ENCODE results near the gene NOL12.
"Not testable (repeated sequence)": the region's sequence is repeated elsewhere in the genome, so short reads cannot be mapped to it uniquely, and the experiment has no call there.

NOL12 gene

DNA sequence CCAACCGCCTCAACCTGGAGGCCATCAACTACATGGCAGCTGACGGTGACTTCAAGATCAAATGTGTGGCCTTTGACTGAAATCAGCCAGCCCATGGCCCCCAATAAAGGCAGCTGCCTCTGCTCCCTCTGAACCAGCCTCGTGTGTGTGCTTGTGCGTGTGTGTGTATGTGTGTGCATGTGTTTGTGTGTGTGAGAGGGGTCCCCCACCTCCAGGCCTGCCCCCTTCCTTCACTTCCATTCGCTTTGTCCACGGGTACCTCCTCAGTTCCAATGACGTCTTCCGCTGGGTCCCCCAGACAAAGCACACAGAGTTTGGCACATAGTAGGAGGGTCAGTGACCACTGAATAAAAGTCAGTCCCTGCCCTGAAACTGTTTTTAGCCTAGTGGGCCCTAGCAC lies 6.5 kb upstream of the NOL12 start:
- no peak for DNase-seq (ENCODE audit: low spot score)

DNA sequence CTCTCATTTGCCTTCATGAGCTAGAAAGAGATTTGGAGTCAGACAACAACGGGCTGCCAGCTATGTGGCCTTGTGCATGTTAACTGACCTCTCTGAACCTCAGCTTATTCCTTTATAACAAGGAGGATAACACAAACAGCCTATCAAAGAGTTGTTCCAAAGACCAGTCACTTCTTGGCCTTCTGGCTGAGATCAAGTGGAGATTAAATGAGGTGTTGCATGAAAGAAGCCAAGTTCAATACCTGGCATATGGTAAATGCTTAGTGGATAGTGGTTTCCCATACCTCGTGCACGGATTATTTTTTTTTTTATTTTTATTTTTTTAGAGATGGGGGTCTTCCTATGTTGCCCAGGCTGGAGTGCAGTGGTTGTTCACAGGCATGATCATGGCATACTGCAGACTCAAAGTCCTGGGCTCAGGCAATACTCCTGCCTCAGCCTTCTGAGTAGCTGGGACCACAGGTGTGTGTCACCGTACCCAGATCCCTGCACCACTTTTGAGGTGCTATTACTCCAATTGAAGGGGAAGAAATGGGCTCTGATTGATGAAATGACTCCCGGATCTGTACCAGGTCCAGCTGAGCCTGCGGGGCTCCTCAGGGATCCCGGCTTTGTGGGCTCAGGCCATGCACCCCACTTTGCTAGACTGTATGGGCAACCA lies 5.8 kb upstream of the NOL12 start:
- DNase-seq (ENCODE audit: low spot score), result no peak

GRCh38 chr22:37681001-37681424 lies 5.1 kb upstream of the NOL12 start:
- no peak for DNase-seq (ENCODE audit: low spot score)

GRCh38 chr22:37681556-37682049 lies 4.5 kb upstream of the NOL12 start:
- DNase-seq (ENCODE audit: low spot score), result peak; percentile 78

GRCh38 chr22:37684803-37685615 lies 1.1 kb upstream of the NOL12 start:
- DNase-seq (ENCODE audit: low spot score), result no peak

GRCh38 chr22:37690407-37690806 lies 4.3 kb downstream of the NOL12 start:
- DNase-seq (ENCODE audit: low spot score), result no peak

DNA sequence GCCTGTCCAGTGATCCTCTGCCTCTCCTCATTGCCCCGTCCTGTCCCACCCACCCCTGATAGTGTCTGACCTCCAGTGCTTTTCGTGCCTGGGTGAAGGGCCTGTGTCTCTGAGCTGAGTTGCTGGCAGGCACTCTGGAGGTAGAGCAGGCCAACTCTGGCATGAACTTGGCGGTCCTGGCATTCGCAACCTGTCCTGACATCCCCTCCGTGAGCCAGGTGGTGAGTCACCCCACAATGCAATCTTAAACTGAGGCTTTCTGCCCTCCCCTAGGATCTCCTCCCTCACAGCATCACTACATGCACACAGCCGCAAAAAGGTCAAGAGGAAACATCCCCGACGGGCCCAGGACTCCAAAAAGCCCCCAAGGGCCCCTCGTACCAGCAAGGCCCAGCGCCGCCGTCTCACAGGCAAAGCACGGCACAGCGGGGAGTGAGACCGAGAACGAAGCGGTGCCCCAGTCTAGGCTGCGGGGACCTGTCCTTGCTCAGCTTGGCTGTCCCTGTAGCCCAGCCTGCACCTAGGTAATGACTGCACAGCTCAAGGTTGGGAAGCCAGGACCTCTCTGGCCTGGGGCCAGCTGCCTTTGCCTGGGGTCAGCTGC lies 4.9 kb downstream of the NOL12 start:
- DNase-seq (ENCODE audit: low spot score), result no peak

- no peak for DNase-seq (ENCODE audit: low spot score)
These were observed 6.6 kb downstream of the NOL12 start for GRCh38 chr22:37692627-37693285.

- not testable (repeated sequence) for DNase-seq (ENCODE audit: low spot score)
These were observed 8.0 kb downstream of the NOL12 start for GRCh38 chr22:37694131-37694530.

GRCh38 chr22:37696260-37696656 lies 10.1 kb downstream of the NOL12 start:
- DNase-seq (ENCODE audit: low spot score), result not testable (repeated sequence)

DNA sequence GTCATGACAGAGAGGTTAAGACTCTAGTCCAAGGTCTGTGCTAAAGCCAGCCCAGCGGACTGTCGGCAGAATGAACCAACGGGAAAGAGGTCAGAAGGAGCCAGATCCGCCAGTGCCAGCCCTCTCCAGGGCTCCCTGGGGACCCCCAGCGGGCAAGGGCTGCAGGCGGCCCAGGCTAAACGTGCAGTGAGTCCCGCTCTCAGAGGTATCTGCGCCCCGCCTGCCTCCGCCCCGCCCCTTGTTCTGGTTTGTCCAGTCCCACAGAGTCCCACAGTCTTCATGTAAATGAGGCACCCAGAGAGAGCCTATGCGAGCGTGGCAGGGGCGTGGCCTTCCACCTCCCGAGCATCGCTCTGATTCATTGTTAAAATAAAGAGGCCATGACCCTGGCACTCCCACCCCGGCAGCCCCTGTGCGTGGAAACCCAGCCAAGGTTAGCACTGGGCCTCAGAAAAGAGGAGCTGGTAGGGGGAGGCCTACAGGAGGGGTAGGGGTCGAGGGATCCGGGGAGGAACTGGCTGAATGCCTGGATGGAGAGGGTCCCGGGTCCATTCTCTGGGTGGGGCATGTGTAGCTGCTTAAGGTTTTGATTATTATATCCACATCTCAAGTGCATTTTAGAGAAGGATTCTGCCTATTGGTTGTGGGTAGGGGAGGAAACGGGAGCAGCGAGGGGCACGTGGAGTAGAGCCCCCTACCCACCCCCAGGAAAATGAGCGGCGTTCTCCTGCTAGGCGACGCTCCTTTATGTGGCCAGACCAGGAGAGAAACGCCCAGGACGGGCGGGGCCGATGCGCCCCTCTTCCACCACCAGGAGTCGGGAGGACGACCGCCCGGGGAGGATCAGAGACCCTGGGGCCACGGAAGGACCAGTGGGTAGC lies 10.8 kb downstream of the NOL12 start, which contains the start of gene TRIOBP:
TRIOBP (plus strand) TSS at position 392 of the 881 bp plus-strand sequence. CDS start 4,318 bp downstream, outside the sequence.
- DNase-seq (ENCODE audit: low spot score), result peak; percentile 92

- DNase-seq (ENCODE audit: low spot score), result no peak
These were observed 11.3 kb downstream of the NOL12 start for GRCh38 chr22:37697538-37697835.

GRCh38 chr22:37701141-37701786 lies 15.1 kb downstream of the NOL12 start:
- DNase-seq (ENCODE audit: low spot score), result no peak

- DNase-seq (ENCODE audit: low spot score), result no peak
These were observed 17.8 kb downstream of the NOL12 start for GRCh38 chr22:37703906-37704305.

DNA sequence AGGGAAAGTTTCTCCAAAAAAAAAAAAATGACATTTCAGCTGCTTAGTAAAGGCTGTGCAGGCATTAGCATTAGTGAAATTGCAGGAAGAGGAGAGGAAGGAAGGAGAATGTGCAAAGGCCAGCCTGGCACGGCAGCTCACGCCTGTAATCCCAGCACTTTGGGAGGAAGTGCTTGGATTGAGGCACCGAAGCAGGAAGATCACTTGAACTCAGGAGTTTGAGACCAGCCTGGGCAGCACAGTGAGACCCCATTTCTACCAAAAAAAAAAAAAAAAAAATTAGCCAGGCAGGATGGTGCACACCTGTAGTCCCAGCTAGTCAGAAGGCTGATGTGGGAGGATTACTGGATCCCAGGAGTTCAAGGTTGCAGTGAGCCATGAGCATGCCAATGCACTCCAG lies 18.5 kb downstream of the NOL12 start:
- no peak for DNase-seq (ENCODE audit: low spot score)

GRCh38 chr22:37705205-37705604 lies 19.1 kb downstream of the NOL12 start:
- DNase-seq (ENCODE audit: low spot score), result no peak

- DNase-seq (ENCODE audit: low spot score), result no peak
These were observed 22.7 kb downstream of the NOL12 start for GRCh38 chr22:37708580-37709444.

GRCh38 chr22:37709445-37709765 lies 23.3 kb downstream of the NOL12 start:
- DNase-seq (ENCODE audit: low spot score), result no peak

- no peak for DNase-seq (ENCODE audit: low spot score)
These were observed 24.5 kb downstream of the NOL12 start for GRCh38 chr22:37710675-37711074.

- DNase-seq (ENCODE audit: low spot score), result no peak
These were observed 25.3 kb downstream of the NOL12 start for GRCh38 chr22:37711490-37711889.

Measured in AG08396 (cell line).